Chondrocyte (in vitro differentiated cells): ENCODE measurements around the gene PDK4. TPM values are rescaled to one million over a fixed set of nuclear protein-coding genes. Genes with fewer than 3 reads are reported as not detected.

Source experiments
- DNase-seq: peaks from one replicate; pipeline ENCODE4 v3.0.0; 2021; ENCODE audit warnings: mixed read lengths, low spot score
- H3K27ac Mint-ChIP-seq: one replicate; pipeline ENCODE4 v1.8.0; 2021; ENCODE audit warnings: mild to moderate bottlenecking, moderate library complexity, mixed read lengths; ENCODE audit not compliant: unreplicated experiment
- H3K27me3 Mint-ChIP-seq: 2 replicates; pipeline ENCODE4 v1.8.0; 2021; ENCODE audit warnings: low read depth, mixed read lengths
- H3K36me3 Mint-ChIP-seq: 2 replicates; pipeline ENCODE4 v1.8.0; 2021; ENCODE audit warnings: low read depth, mixed read lengths
- H3K4me1 Mint-ChIP-seq: 2 replicates; pipeline ENCODE4 v1.8.0; 2021; ENCODE audit warnings: low read depth, mild to moderate bottlenecking, mixed read lengths
- H3K4me3 Mint-ChIP-seq: one replicate; pipeline ENCODE4 v1.8.0; 2021; ENCODE audit warnings: mild to moderate bottlenecking, moderate library complexity, mixed read lengths; ENCODE audit not compliant: unreplicated experiment
- H3K9me3 Mint-ChIP-seq: 2 replicates; pipeline ENCODE4 v1.8.0; 2021; ENCODE audit warnings: low read depth, mixed read lengths
- CTCF ChIP-seq: fragments of 200-600 bp; sonication (generic); IDR thresholded peaks from 2 replicates; pipeline ENCODE4 v1.5.0; 2021; ENCODE audit warnings: antibody characterized with exemption, mild to moderate bottlenecking, moderate library complexity
- total RNA-seq: library from RNA; stranded (reverse); gene quantifications from 3 replicates; pipeline ENCODE4 v1.2.1, GENCODE V29; 2021

The PDK4 gene
- total RNA-seq, 1 donor from 2014 or later = 7.3 TPM

- DNase-seq = no peak
- Mint-ChIP-seq H3K36me3 (no peaks in the 10 kb centered on the region), H3K9me3 (no peaks in the 10 kb centered on the region), H3K4me3 (peak overlapping the region; percentile 53), H3K27me3 (peaks cover 5% of the 10 kb centered on the region), H3K27ac (peak overlapping the region; percentile 87), H3K4me1 (peaks cover 47% of the 10 kb centered on the region)
- TF ChIP-seq CTCF = peak; percentile 94
Measured at GRCh38 chr7:95545007-95545615, 51.2 kb downstream of the PDK4 start.

GRCh38 chr7:95544171-95544570, 52.1 kb downstream of the PDK4 start:
- no peak overlapping the region for H3K4me3 Mint-ChIP-seq
- no peaks in the 10 kb centered on the region for H3K9me3 Mint-ChIP-seq
- H3K4me1 Mint-ChIP-seq = peaks cover 38% of the 10 kb centered on the region
- H3K27me3 Mint-ChIP-seq = peaks cover 5% of the 10 kb centered on the region
- H3K36me3 Mint-ChIP-seq = no peaks in the 10 kb centered on the region
- no peak for DNase-seq
- no peak for TF ChIP-seq CTCF
- H3K27ac Mint-ChIP-seq = no peak overlapping the region

- H3K36me3 Mint-ChIP-seq = no peaks in the 10 kb centered on the region
- H3K27ac Mint-ChIP-seq = no peak overlapping the region
- H3K4me3 Mint-ChIP-seq = no peak overlapping the region
- no peak for TF ChIP-seq CTCF
- H3K9me3 Mint-ChIP-seq = no peaks in the 10 kb centered on the region
- H3K27me3 Mint-ChIP-seq = peaks cover 5% of the 10 kb centered on the region
- DNase-seq = no peak
- peaks cover 35% of the 10 kb centered on the region for H3K4me1 Mint-ChIP-seq
Measured at GRCh38 chr7:95543312-95543711, 53.0 kb downstream of the PDK4 start.

GRCh38 chr7:95540366-95540765, 56.0 kb downstream of the PDK4 start:
- Mint-ChIP-seq H3K4me1 (peaks cover 7% of the 10 kb centered on the region), H3K27me3 (peaks cover 5% of the 10 kb centered on the region), H3K4me3 (no peak overlapping the region), H3K36me3 (no peaks in the 10 kb centered on the region), H3K27ac (no peak overlapping the region), H3K9me3 (no peaks in the 10 kb centered on the region)
- DNase-seq = no peak
- TF ChIP-seq CTCF = no peak

- no peaks in the 10 kb centered on the region for H3K36me3 Mint-ChIP-seq
- TF ChIP-seq CTCF = no peak
- H3K9me3 Mint-ChIP-seq = no peaks in the 10 kb centered on the region
- peaks cover 12% of the 10 kb centered on the region for H3K27me3 Mint-ChIP-seq
- no peak overlapping the region for H3K27ac Mint-ChIP-seq
- no peak for DNase-seq
- H3K4me1 Mint-ChIP-seq = no peaks in the 10 kb centered on the region
- no peak overlapping the region for H3K4me3 Mint-ChIP-seq
Measured at GRCh38 chr7:95539426-95539825, 56.9 kb downstream of the PDK4 start.
